Fibroblast of villous mesenchyme (primary cell): ENCODE results near the gene PIKFYVE. TPM values are rescaled to one million over a fixed set of nuclear protein-coding genes. Genes with fewer than 3 reads are reported as not detected.
A peak's percentile ranks its signal among the peaks of the same experiment; 100 is the strongest.

ENCODE experiments used
- DNase-seq: peaks from one replicate; pipeline ENCODE4 v3.0.0-alpha.2; 2010; ENCODE audit warnings: low read depth
- H3K4me3 ChIP-seq: 2 replicates; pipeline ENCODE4 v1.5.1; 2011; ENCODE audit warnings: low read depth, mild to moderate bottlenecking, low read length
- total RNA-seq: library from RNA; depleted of rRNA; stranded (reverse); fragments of >200 nt; gene quantifications from 2 replicates; pipeline ENCODE4 v1.2.3, GENCODE V29; 2012
- TF ChIP-seq, protein P1 (sequence below): IDR thresholded peaks from 2 replicates; pipeline ENCODE4 v1.5.1; 2012; ENCODE audit warnings: low read depth, mild to moderate bottlenecking, low read length; ENCODE audit not compliant: insufficient read depth

PIKFYVE gene
- total RNA-seq, 1 donor, result 46.6 TPM

DNA sequence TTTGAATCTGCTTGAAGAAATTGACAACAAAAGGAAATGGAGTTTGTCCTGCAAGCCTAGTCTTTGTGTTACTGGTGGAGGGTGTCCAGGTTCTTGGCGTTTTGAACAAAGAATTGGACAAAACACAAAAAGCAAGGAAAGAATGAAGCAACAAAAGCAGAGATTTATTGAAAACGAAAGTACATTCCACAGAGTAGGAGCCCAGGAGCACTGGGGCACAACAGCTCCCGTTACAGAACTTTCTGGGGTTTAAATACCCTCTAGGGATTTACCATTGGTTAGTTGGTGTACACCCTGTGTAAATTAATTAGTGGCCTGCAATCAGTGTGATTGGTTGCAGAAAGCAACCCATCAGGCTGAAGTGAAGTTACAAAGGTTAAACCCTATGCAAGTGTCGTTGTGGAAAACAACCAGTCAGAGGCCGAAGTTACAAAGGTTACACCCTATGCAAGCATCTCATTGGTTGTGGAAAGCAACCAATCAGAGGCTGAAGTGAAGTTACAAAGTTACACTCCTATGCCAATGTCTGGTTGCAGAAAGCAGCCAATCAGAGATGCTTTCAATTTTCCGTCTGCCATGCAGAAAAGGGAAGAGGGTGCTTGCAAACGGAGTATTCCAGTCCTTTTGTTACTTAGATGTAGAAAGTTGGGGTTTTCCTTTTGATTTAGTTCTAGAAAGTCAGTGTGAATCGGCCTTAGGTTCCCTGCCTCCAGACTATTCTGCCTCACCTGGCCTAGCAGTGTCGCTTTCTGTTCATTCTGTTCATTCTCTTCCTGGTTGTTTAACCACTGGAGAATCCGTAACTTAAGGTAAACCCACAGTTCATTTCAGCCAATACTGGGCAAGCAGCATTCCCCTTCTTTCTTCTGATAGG is 92.9 kb downstream of the PIKFYVE start:
- TF ChIP-seq, protein P1, sequence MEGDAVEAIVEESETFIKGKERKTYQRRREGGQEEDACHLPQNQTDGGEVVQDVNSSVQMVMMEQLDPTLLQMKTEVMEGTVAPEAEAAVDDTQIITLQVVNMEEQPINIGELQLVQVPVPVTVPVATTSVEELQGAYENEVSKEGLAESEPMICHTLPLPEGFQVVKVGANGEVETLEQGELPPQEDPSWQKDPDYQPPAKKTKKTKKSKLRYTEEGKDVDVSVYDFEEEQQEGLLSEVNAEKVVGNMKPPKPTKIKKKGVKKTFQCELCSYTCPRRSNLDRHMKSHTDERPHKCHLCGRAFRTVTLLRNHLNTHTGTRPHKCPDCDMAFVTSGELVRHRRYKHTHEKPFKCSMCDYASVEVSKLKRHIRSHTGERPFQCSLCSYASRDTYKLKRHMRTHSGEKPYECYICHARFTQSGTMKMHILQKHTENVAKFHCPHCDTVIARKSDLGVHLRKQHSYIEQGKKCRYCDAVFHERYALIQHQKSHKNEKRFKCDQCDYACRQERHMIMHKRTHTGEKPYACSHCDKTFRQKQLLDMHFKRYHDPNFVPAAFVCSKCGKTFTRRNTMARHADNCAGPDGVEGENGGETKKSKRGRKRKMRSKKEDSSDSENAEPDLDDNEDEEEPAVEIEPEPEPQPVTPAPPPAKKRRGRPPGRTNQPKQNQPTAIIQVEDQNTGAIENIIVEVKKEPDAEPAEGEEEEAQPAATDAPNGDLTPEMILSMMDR, result no peak
- DNase-seq, result peak; percentile 71
- H3K4me3 ChIP-seq, result peak overlapping the region; percentile 52

- TF ChIP-seq, protein P1, result no peak
- DNase-seq, result no peak
- peak overlapping the region; percentile 52 for H3K4me3 ChIP-seq
Measured at GRCh38 chr2:208359632-208359986, 93.6 kb downstream of the PIKFYVE start.

- DNase-seq, result no peak
- no peak overlapping the region for H3K4me3 ChIP-seq
- TF ChIP-seq, protein P1, result no peak
Measured at GRCh38 chr2:208360259-208361076, 94.4 kb downstream of the PIKFYVE start.

- TF ChIP-seq, protein P1, result no peak
- no peak overlapping the region for H3K4me3 ChIP-seq
- no peak for DNase-seq
Measured at GRCh38 chr2:208361077-208361441, 95.0 kb downstream of the PIKFYVE start.

GRCh38 chr2:208363485-208363884 is 97.4 kb downstream of the PIKFYVE start:
- TF ChIP-seq, protein P1, result no peak
- no peak overlapping the region for H3K4me3 ChIP-seq
- peak; percentile 92 for DNase-seq

- TF ChIP-seq, protein P1, result no peak
- no peak overlapping the region for H3K4me3 ChIP-seq
- no peak for DNase-seq
Measured at GRCh38 chr2:208366215-208367127, 100.4 kb downstream of the PIKFYVE start.
